NCI-H82 (cell line): ENCODE data around the gene GLOD4.

Experiments
- DNase-seq: peaks from one replicate; lab custom pipeline; 2025; lab: John Stamatoyannopoulos, UW

GLOD4 gene

DNA sequence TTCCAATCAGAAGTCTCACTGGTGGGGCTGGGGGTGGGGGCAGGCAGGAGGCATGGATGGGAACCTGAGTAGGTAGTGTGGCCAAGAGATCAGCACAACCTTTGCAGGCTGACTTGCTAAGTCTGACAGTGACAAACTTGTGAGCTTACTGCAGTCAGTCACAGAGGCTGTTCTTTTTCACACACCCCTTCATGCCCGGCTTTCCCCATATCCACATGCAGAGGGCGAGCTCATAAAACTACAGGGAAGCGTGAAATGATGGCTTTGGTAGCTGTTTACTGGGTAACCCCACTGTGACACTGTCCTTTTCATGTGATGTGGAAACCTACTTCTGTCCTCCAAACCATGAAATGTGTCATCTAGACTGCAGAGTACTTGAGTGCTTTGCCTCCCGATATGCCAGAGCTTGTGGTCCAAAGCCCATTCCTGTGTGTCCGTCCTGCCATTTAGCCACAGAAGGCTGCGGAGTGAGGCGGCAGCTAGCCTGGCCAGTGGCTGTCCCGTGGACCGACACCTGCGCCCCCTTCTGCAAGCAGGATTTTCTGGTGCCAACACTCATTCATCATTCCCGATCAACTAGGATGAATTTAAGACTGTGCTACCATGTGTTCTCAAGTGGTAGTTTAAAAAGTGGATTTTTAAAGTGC lies 39.8 kb downstream of the GLOD4 start:
- DNase-seq: no peak

DNA sequence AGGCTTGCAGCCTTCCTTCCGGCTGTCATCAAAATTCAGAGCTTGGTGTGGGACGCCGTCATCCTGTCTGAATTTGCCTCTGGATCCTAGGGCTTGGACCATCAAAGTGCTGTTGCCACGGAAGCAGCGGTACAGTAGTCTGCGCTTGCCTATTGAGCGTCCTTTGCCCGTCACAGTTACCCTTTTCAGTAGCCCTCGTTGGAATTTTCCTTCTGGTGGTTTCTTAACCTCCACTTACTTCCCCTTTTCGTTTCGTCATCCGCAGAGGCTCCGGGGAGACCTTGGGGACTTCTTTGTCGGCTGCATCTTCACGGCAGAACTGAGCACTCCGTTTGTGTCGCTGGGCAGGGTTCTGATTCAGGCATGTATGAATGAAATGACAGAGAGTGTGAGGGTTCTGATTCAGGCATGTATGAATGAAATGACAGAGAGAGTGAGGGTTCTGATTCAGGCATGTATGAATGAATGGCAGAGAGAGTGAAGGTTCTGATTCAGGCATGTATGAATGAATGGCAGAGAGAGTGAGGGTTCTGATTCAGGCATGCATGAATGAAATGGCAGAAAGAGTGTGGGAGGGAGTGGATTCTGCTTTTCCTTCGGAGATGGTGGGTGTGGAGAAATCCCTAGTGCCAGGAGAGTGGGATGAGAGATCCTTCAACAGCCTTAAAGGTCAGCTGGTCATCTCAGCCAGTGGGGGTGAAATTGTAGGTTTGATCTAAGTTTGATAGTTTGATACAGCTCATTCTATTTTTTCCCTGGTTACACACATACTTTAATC lies 41.7 kb downstream of the GLOD4 start:
- DNase-seq: no peak

DNA sequence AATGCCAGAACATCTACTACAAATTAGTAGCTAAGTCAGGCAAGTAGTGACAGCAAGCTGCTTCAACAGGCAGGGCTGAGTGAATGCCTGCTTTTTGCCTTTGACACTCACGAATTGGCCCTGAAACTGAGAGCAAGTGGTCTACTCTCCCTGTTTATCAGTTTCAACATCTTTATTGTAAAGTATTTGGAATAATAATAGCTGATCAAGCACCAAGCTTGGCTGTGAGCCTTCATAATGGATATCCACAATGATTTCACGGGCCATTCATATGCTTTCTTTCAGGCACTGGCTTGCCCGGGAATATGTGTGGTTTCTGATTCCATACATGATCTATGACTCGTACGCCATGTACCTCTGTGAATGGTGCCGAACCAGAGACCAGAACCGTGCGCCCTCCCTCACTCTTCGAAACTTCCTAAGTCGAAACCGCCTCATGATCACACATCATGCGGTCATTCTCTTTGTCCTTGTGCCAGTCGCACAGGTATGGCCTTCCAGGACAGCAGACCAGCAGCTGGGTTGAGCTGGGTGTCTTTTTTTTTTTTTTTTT lies 44.4 kb downstream of the GLOD4 start:
- DNase-seq: no peak

DNA sequence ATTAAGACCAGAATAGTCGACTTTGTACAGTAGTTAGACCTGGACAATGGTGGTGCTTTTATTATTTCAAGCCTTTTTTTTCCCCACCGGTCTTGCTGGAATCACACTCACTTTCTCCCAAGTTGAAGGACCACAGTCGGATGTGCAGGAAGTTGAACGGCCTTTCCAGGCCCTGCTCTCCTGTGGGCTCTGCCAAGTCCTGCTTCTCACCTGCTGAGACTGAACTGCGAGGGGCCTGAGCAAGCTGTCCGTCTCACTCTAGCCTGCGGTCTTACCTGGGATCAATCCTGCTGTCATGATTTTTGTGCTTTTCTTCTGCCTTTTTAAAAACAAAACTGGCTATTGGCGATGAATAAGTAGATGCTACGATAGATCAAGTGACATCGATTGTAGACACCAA lies 48.3 kb downstream of the GLOD4 start:
- DNase-seq: no peak

DNA sequence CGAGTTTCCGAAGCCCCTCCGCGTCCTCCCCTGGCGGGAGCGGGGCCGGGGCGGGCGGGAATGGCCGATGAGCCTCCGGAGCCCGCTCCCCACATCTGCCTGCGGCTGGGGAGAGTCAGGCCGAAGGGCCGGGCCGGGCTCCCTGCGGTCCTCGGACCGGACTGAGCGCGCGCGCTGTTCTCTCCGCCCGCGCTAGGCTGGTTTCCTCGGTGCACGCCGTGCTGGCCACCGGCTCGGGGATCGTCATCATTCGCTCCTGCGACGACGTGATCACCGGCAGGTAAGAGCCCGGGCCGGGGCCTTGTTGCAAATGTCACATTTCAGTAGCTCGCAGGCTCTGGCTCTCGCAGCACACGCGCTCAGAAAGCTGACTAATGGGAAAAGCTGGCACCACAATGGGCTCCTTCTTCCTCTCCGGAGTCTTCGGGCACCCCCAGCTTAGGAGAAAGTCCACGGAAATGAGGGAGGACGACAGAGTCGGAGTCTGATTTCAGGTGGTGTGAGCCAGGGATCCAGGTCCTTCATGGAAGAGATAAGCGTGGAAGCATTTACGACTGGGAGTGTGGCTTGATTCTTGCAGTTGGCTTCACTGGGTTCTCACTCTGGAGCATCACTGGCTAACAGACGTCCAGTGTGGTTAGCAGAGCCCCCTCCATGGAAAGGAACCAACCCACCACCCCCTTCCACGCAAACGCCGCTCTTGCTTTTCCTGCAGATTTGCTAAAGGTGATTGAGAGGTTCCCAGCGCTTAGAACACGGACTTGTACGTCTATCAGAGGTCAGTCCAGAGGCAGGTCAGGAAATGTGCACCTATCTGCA lies 49.0 kb downstream of the GLOD4 start:
- peak; percentile 53 for DNase-seq

DNA sequence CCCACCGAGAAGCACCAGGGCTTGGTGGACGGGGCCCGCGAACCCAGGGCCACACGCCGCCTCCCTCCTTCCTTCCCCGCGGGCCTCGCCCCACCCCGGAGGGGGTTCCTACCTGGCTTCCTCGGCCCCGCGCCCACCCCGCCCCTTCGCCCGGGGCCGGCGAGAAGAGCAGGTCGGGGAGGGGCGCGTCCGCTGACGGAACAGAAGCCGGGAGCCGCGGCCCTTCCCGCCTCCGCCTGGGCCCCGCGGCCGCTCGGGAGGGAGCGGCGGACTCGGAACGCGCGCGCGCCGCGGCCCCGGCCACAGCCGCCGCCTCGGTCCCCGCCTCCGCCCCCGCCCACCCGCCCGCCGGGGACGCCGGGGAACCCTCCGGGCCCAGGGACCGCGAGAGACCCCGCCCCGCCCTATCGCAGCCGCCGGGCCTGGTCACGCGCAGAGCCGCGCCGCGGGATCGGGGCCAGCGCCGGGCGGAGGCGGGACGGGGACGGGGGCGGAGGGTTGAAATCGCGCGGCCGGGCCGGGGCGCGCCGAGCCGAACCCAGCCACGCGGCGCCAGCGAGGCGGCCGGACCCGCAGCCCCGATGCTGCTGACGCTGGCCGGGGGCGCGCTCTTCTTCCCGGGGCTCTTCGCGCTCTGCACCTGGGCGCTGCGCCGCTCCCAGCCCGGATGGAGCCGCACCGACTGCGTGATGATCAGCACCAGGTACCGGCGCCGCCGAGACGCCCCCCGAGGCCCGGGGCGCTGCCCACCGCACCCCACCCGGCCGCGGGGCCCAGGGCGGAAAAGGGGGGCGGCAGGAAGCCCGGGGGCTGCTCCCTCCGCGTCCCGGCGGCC lies 49.8 kb downstream of the GLOD4 start, which contains the start of gene TLCD3A:
TSS of gene TLCD3A (plus strand) at position 530 of the 835 bp plus-strand sequence. CDS start at position 582, 52 bp downstream.
- DNase-seq: peak; percentile 76

DNA sequence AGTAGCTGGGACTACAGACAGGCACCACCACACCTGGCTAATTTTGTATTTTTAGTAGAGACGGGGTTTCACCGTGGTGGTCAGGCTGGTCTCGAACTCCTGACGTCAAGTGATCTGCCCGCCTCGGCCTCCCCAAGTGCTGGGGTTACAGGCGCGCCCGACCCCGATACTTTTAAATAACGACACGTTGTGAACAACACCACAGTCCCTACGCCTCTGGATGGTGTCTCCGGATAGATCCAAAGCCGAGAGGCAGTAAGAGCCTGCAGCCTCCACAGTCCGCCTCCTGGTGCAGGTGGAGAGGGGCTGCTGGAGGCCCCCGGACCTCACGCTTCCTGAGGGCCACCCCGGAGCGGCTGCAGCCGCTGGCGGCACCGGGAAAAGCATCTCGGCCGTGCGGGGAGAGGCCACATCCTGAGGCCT lies 50.4 kb downstream of the GLOD4 start:
- DNase-seq: peak; percentile 69

DNA sequence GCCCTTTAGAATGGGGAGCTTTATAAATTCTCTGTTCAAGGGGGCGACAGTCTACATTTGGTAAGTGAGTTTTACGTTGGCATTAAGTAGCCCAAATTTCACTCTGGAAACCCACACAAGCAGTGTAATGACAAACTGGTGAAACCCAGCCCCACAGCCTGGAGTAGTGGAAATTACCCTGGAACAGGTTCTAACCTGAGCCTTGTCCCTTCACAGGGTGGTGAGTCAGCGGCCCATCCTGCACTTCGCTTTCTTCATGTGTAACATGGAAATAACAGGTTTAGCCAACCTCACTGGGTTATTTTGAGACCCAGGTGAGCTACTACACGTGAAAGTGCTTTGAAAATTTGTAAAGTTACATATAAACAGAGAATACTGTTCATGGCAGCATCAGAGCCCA lies 53.2 kb downstream of the GLOD4 start:
- DNase-seq: no peak

DNA sequence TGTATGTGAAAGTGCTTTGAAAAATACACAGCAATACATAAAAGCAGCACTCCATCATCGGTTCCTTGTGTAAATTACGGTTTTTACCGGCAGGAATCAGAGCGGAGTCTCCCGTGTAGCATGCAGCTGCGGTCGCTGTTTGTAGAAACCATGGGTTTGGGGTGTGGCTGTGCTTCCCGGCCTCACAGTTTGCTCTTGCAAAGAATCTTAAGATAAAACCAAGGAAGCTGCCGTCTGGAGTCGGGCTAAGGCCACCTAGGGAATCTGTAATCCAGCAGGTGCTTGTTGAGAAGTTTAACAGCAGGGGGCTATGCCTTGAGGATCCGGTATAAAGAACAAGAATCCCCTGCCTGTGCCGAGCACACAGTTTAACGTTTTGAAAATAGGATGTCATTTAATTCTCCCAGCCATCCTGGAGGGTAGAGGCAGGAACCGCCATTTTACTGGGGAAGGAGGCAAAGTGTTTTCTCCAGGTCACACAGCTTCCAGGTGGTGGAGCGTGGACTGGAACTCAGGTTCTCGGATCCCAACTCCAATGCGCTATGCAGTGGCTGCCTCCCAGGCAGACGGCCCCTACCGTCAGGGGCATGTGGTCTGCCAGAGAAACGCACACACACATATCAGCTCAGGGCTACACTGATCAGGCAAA lies 55.7 kb downstream of the GLOD4 start:
- peak; percentile 43 for DNase-seq

DNA sequence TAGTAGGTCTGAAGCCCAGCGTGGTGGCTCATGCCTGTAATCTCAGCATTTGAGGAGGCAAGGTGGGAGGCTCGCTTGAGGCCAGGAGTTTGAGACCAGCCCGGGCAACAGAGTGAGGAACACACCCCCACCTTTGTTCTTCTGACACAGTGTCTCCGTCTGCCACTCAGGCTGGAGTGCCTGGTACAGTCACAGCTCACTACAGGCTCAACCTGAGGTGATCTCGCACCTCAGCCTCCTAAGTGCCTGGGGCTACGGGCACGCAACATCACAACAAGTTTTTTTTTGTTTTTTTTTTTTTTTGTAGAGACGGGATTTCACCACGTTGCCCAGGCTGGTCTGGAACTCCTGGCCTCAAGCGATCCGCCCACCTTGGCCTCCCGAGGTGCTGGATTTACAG lies 56.3 kb downstream of the GLOD4 start:
- DNase-seq: no peak

DNA sequence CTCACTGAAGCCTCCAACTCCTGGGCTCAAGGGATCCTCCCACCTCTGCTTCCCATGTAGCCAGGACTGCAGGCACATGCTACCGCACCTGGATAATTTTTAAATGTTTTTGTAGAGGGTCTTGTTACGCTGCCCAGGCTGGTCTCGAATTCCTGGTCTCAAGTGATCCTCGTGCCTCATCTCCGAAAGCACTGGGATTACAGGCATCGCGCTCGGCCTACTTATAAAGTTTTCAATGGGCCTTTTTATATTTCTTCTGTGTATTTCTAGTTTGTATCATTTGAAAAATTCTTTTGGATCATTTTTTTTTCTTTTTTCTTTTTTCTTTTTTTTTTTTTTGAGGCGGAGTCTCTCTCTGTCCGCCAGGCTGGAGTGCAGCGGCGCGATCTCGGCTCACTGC lies 57.0 kb downstream of the GLOD4 start:
- no peak for DNase-seq

DNA sequence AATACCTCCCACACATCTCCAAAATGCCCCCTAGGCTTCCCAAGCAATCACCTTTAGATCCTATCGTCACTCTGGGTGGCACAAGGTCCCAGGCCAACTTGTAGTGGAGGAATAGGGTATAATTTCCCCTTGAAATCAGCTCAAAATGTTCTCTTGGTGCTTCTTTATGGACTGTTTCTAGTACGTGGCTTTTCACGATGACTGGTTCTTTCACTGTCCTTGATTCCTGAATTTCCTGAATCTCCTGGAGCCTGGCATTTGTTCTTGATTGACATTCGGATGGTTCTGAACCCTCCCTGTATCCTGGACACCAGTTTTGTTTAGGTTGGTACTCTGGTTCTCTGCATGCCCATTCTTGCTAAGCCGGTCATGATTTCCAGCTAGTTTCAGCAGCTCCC lies 60.5 kb downstream of the GLOD4 start:
- DNase-seq: no peak

DNA sequence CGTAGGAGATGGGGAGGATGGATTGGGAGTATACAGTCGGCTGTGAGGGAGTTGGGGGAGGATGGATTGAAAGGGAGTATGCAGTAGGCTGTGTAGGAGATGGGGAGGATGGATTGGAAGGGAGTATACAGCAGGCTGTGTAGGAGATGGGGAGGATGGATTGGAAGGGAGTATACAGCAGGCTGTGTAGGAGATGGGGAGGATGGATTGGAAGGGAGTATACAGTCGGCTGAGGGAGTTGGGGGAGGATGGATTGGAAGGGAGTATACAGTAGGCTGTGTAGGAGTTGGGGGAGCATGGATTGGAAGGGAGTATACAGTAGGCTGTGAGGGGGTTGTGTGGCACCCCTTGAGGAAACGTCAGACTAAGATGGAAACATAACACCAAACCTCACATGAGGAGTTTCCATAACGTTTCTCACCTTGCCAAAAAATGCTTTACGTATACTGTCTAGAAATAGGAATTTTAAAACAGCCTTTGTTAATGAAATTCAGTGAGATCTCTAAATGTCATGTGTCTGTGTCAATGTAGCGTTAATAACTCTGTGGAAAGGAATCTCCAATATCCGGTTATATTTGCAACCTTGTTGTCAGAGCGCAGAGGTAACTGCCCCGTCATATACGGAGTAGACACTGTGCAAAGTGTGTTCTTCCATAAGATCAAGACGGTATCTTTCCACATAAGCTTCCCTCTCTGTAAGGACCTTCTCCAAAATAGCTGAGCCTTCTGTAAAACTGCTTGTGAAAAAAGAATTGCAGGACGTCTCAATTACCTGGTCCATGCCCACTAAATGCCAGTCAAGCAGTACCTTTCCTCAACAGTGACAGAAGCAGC lies 61.2 kb downstream of the GLOD4 start:
- no peak for DNase-seq

DNA sequence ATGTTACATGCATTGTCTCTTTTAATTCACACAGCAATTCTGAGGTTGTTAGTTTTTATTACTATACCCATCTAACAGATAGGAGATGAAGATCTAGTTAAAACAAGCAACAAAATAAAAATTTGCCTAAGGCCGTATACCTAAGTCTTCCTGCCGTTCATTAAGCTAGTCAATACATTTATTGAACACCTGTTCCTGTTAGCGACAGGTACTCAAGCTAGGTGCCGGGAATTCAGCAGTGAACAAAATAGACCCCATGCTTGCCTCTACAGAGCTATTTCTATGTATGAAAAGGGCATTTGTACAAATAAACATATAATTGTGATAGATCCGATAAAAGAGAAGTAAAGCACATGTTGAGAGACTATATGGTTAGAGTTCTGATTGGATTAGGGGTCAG lies 64.0 kb downstream of the GLOD4 start:
- DNase-seq: no peak
